Glutamatergic neuron (in vitro differentiated cells): ENCODE results near the gene POR. TPM values are rescaled to one million over a fixed set of nuclear protein-coding genes. Genes with fewer than 3 reads are reported as not detected.

Experiments used
- DNase-seq: peaks from one replicate; pipeline ENCODE4 v3.0.0; 2022
- H3K27ac Mint-ChIP-seq: one replicate; pipeline ENCODE4 v1.8.0; 2020; ENCODE audit warnings: mild to moderate bottlenecking, mixed read lengths, inconsistent platforms; ENCODE audit not compliant: unreplicated experiment
- H3K27me3 Mint-ChIP-seq: one replicate; pipeline ENCODE4 v1.8.0; 2020; ENCODE audit warnings: mild to moderate bottlenecking, moderate library complexity, mixed read lengths, inconsistent platforms; ENCODE audit not compliant: unreplicated experiment
- H3K36me3 Mint-ChIP-seq: one replicate; pipeline ENCODE4 v1.8.0; 2020; ENCODE audit warnings: mild to moderate bottlenecking, mixed read lengths, inconsistent platforms; ENCODE audit not compliant: unreplicated experiment
- H3K4me1 Mint-ChIP-seq: one replicate; pipeline ENCODE4 v1.8.0; 2020; ENCODE audit warnings: mild to moderate bottlenecking, low read depth, mixed read lengths, inconsistent platforms; ENCODE audit not compliant: unreplicated experiment
- H3K4me3 Mint-ChIP-seq: one replicate; pipeline ENCODE4 v1.8.0; 2020; ENCODE audit warnings: mild to moderate bottlenecking, mixed read lengths, inconsistent platforms; ENCODE audit not compliant: unreplicated experiment
- H3K9me3 Mint-ChIP-seq: one replicate; pipeline ENCODE4 v1.8.0; 2020; ENCODE audit warnings: mild to moderate bottlenecking, moderate library complexity, mixed read lengths, inconsistent platforms; ENCODE audit not compliant: unreplicated experiment
- CTCF ChIP-seq: fragments of 200-600 bp; sonication (generic); IDR thresholded peaks from one replicate; pipeline ENCODE4 v1.5.0; 2021; ENCODE audit not compliant: partially characterized antibody, unreplicated experiment
- total RNA-seq: library from RNA; stranded (reverse); fragmentation: NEBNext Ultra II Directional; extraction: Animal tissue kit (Norgen Biotek cat#: 25700); gene quantifications from one replicate; pipeline ENCODE4 v1.2.1, GENCODE V29; 2021; ENCODE audit not compliant: unreplicated experiment

POR gene
- total RNA-seq, 1 donor from 2014 or later, result 119 TPM

- no peak for TF ChIP-seq CTCF
- Mint-ChIP-seq H3K27ac (no peak overlapping the region), H3K4me3 (no peak overlapping the region), H3K27me3 (peaks cover 1% of the 10 kb centered on the region), H3K36me3 (no peaks in the 10 kb centered on the region), H3K9me3 (peaks cover 3% of the 10 kb centered on the region), H3K4me1 (peaks cover 3% of the 10 kb centered on the region)
- no peak for DNase-seq
Measured at GRCh38 chr7:75979759-75980429, 64.9 kb downstream of the POR start.

- H3K4me1 Mint-ChIP-seq, result peaks cover 3% of the 10 kb centered on the region
- peaks cover 1% of the 10 kb centered on the region for H3K27me3 Mint-ChIP-seq
- no peak overlapping the region for H3K27ac Mint-ChIP-seq
- no peak for DNase-seq
- H3K4me3 Mint-ChIP-seq, result no peak overlapping the region
- H3K9me3 Mint-ChIP-seq, result peaks cover 3% of the 10 kb centered on the region
- no peak for TF ChIP-seq CTCF
- H3K36me3 Mint-ChIP-seq, result no peaks in the 10 kb centered on the region
Measured at GRCh38 chr7:75980430-75981202, 65.7 kb downstream of the POR start.

- no peak overlapping the region for H3K27ac Mint-ChIP-seq
- peaks cover 3% of the 10 kb centered on the region for H3K4me1 Mint-ChIP-seq
- H3K27me3 Mint-ChIP-seq, result peaks cover 1% of the 10 kb centered on the region
- no peaks in the 10 kb centered on the region for H3K36me3 Mint-ChIP-seq
- peaks cover 3% of the 10 kb centered on the region for H3K9me3 Mint-ChIP-seq
- H3K4me3 Mint-ChIP-seq, result no peak overlapping the region
- no peak for DNase-seq
- TF ChIP-seq CTCF, result no peak
Measured at GRCh38 chr7:75981203-75981452, 66.2 kb downstream of the POR start.

GRCh38 chr7:75981453-75982305, 66.7 kb downstream of the POR start:
- Mint-ChIP-seq H3K4me3 (no peak overlapping the region), H3K9me3 (peaks cover 3% of the 10 kb centered on the region), H3K27me3 (peaks cover 1% of the 10 kb centered on the region), H3K4me1 (peaks cover 3% of the 10 kb centered on the region), H3K27ac (no peak overlapping the region), H3K36me3 (no peaks in the 10 kb centered on the region)
- no peak for TF ChIP-seq CTCF
- no peak for DNase-seq
